Suprapubic skin (tissue), 4 donors: ENCODE results near the gene TBC1D8.

ENCODE experiments used
- CTCF ChIP-seq, 2 donors: fragments of 200-600 bp in 1 of 2; fragments of 450-650 bp in 1 of 2; sonication (generic) in 1 of 2; IDR thresholded peaks; one replicate each; pipeline ENCODE4 v1.5.1; 2016 to 2019; ENCODE audit warnings: antibody characterized with exemption in 2 of 2, mild to moderate bottlenecking in 1 of 2, moderate library complexity in 1 of 2
- EP300 ChIP-seq: sonication (generic); formaldehyde crosslinking; IDR thresholded peaks from one replicate; pipeline ENCODE4 v1.6.1; 2017; ENCODE audit warnings: antibody characterized with exemption
- POLR2A ChIP-seq, 2 donors: fragments of 450-650 bp; IDR thresholded peaks; one replicate each; pipeline ENCODE4 v1.6.1; 2017; ENCODE audit warnings: antibody characterized with exemption in 2 of 2, mild to moderate bottlenecking in 2 of 2, moderate library complexity in 2 of 2
- POLR2AphosphoS5 ChIP-seq, 3 donors: sonication (generic); formaldehyde crosslinking; IDR thresholded peaks; one replicate each; pipeline ENCODE4 v1.6.1; 2017; ENCODE audit warnings: antibody characterized with exemption in 3 of 3

- TF ChIP-seq CTCF (IDR thresholded peaks at IDR 0.05) (no peak), POLR2A (IDR thresholded peaks at IDR 0.05) (no peak), POLR2AphosphoS5 (IDR thresholded peaks at IDR 0.05) (no peak), EP300 (no peak)
Measured at GRCh38 chr2:101002562-101003277, 148.5 kb downstream of the TBC1D8 start.
